Neural progenitor cell (in vitro differentiated cells): ENCODE measurements around the gene CCND2. TPM values are rescaled to one million over a fixed set of nuclear protein-coding genes. Genes with fewer than 3 reads are reported as not detected.

Experiments
- DNase-seq: peaks from one replicate; pipeline ENCODE4 v3.0.0-alpha.2; 2016; ENCODE audit warnings: low spot score
- H2AFZ ChIP-seq: fragments of 200-600 bp; sonication (generic); replicated peaks from 2 replicates; pipeline ENCODE4 v1.6.1; 2016; ENCODE audit warnings: antibody characterized with exemption
- H3F3A ChIP-seq: fragments of 200-600 bp; sonication (generic); 2 replicates; pipeline ENCODE4 v1.6.1; 2016; ENCODE audit warnings: antibody characterized with exemption, low read depth
- H3K27ac ChIP-seq: fragments of 200-600 bp; sonication (generic); 2 replicates; pipeline ENCODE4 v1.5.1; 2016; ENCODE audit warnings: mild to moderate bottlenecking
- H3K27me3 ChIP-seq: fragments of 200-600 bp; sonication (generic); 2 replicates; pipeline ENCODE4 v1.6.1; 2016; ENCODE audit warnings: mild to moderate bottlenecking, moderate library complexity
- H3K36me3 ChIP-seq: fragments of 200-600 bp; sonication (generic); 2 replicates; pipeline ENCODE4 v1.5.1; 2016
- H3K4me1 ChIP-seq: fragments of 200-600 bp; sonication (generic); 2 replicates; pipeline ENCODE4 v1.6.1; 2016; ENCODE audit warnings: mixed run types
- H3K4me2 ChIP-seq: fragments of 200-600 bp; sonication (generic); 2 replicates; pipeline ENCODE4 v1.6.1; 2016
- H3K4me3 ChIP-seq: fragments of 200-600 bp; sonication (generic); 2 replicates; pipeline ENCODE4 v1.5.1; 2016
- H3K79me2 ChIP-seq: fragments of 200-600 bp; sonication (generic); 2 replicates; pipeline ENCODE4 v1.6.1; 2016; ENCODE audit warnings: low read depth
- H3K9ac ChIP-seq: fragments of 200-600 bp; sonication (generic); 2 replicates; pipeline ENCODE4 v1.6.1; 2016
- H3K9me3 ChIP-seq: fragments of 200-600 bp; sonication (generic); 2 replicates; pipeline ENCODE4 v1.5.1; 2016; ENCODE audit warnings: low read depth
- H4K20me1 ChIP-seq: fragments of 200-600 bp; sonication (generic); 2 replicates; pipeline ENCODE4 v1.6.1; 2016; ENCODE audit warnings: low read depth
- H3K27ac Mint-ChIP-seq: 3 replicates; pipeline ENCODE4 v1.8.0; 2021; ENCODE audit warnings: mixed read lengths
- H3K27me3 Mint-ChIP-seq: 2 replicates; pipeline ENCODE4 v1.8.0; 2022; ENCODE audit warnings: low read depth, mild to moderate bottlenecking, inconsistent platforms, moderate library complexity, mixed read lengths; ENCODE audit not compliant: insufficient read depth
- H3K36me3 Mint-ChIP-seq: 3 replicates; pipeline ENCODE4 v1.8.0; 2021; ENCODE audit warnings: mixed read lengths
- H3K4me1 Mint-ChIP-seq: 3 replicates; pipeline ENCODE4 v1.8.0; 2021; ENCODE audit warnings: mixed read lengths
- H3K4me3 Mint-ChIP-seq: 3 replicates; pipeline ENCODE4 v1.8.0; 2021; ENCODE audit warnings: mild to moderate bottlenecking, moderate library complexity, mixed read lengths
- H3K9me3 Mint-ChIP-seq: 3 replicates; pipeline ENCODE4 v1.8.0; 2020; ENCODE audit warnings: mixed read lengths
- EZH2 ChIP-seq: fragments of 200-600 bp; sonication (generic); IDR thresholded peaks from 2 replicates; pipeline ENCODE4 v1.6.1; 2017; ENCODE audit warnings: antibody characterized with exemption, mild to moderate bottlenecking, moderate library complexity
- EZH2phosphoT487 ChIP-seq: fragments of 200-600 bp; sonication (generic); IDR thresholded peaks from 2 replicates; pipeline ENCODE4 v1.6.1; 2017; ENCODE audit warnings: antibody characterized with exemption
- total RNA-seq: library from RNA; depleted of rRNA; stranded (reverse); fragments of >200 nt; gene quantifications from 2 replicates; pipeline ENCODE4 v1.2.3, GENCODE V29; 2015; ENCODE audit warnings: low replicate concordance
- TF ChIP-seq, protein P1 (sequence below): fragments of 200-600 bp; sonication (generic); IDR thresholded peaks from 2 replicates; pipeline ENCODE4 v1.5.1; 2017; ENCODE audit warnings: antibody characterized with exemption, mild to moderate bottlenecking

Gene CCND2
- total RNA-seq, 1 donor from 2014 or later: 95.8 TPM

DNA sequence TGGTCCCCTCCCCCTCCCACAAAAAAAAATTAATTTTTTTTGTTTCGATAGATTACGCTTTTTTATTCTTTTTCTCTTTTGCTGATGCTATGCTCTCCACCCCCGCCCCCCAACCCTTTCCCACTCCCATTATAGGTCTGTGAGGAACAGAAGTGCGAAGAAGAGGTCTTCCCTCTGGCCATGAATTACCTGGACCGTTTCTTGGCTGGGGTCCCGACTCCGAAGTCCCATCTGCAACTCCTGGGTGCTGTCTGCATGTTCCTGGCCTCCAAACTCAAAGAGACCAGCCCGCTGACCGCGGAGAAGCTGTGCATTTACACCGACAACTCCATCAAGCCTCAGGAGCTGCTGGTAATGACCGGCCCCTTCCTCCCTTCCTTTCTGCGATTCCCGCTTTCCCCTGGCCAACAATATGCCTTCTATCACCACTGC, 2.3 kb downstream of the CCND2 start:
- Mint-ChIP-seq H3K4me1 (peaks cover 61% of the 10 kb centered on the region), H3K27me3 (peaks cover 13% of the 10 kb centered on the region), H3K9me3 (no peaks in the 10 kb centered on the region), H3K4me3 (peak overlapping the region; percentile 97), H3K36me3 (peaks cover 41% of the 10 kb centered on the region), H3K27ac (peak overlapping the region; percentile 97)
- H3K27me3 ChIP-seq: peaks cover 57% of the 10 kb centered on the region
- H3K4me1 ChIP-seq: peaks cover 18% of the 10 kb centered on the region
- no peak for TF ChIP-seq EZH2
- TF ChIP-seq, protein P1, sequence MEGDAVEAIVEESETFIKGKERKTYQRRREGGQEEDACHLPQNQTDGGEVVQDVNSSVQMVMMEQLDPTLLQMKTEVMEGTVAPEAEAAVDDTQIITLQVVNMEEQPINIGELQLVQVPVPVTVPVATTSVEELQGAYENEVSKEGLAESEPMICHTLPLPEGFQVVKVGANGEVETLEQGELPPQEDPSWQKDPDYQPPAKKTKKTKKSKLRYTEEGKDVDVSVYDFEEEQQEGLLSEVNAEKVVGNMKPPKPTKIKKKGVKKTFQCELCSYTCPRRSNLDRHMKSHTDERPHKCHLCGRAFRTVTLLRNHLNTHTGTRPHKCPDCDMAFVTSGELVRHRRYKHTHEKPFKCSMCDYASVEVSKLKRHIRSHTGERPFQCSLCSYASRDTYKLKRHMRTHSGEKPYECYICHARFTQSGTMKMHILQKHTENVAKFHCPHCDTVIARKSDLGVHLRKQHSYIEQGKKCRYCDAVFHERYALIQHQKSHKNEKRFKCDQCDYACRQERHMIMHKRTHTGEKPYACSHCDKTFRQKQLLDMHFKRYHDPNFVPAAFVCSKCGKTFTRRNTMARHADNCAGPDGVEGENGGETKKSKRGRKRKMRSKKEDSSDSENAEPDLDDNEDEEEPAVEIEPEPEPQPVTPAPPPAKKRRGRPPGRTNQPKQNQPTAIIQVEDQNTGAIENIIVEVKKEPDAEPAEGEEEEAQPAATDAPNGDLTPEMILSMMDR: no peak
- no peaks in the 10 kb centered on the region for H3K9me3 ChIP-seq
- H3K27ac ChIP-seq: no peak overlapping the region
- H3K36me3 ChIP-seq: peaks cover 7% of the 10 kb centered on the region
- H3K79me2 ChIP-seq: peaks cover 51% of the 10 kb centered on the region
- H3F3A ChIP-seq: peaks cover 27% of the 10 kb centered on the region
- no peak overlapping the region for H3K9ac ChIP-seq
- DNase-seq: peak; percentile 19
- peak overlapping the region; percentile 82 for H3K4me3 ChIP-seq
- H4K20me1 ChIP-seq: peaks cover 53% of the 10 kb centered on the region
- H3K4me2 ChIP-seq: peak overlapping the region; percentile 80
- H2AFZ ChIP-seq: no peak overlapping the region

DNA sequence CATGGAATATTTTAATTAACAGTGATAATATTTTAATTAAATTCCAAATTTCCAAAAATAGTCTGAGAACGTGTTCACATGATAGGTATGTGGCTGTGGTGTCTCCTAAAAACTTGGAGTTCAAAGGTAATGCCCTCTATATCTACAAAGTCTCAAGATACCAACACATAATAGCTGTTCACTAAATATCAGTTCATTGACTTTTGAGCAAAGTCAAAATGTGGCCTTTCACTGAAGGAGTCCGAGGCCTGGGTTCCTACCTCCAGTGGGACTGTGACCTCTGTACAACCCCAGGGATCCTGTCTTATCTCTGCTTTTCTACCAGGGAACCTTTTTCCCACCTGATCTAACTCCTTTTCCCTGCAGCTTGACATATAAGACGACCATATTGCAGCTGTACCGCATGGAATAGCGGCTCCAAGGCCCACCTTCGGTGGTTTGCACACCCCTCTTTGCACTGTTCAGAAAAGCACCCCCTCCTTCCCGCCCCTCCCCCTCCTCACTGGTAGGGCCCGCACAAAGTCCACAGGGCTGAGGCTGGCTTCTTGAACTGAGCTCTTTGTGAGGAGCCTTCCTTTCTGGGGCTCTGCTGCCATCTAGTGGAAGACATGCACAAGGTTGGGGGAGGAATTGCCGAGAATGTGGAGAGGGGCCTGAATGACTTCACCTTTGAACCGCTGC, 3.1 kb downstream of the CCND2 start:
- TF ChIP-seq EZH2phosphoT487 (no peak), EZH2 (no peak)
- TF ChIP-seq, protein P1: peak; percentile 95
- peaks cover 61% of the 10 kb centered on the region for H3K4me1 Mint-ChIP-seq
- peak overlapping the region; percentile 39 for H3K27ac Mint-ChIP-seq
- Histone ChIP-seq H2AFZ (no peak overlapping the region), H4K20me1 (peaks cover 60% of the 10 kb centered on the region), H3F3A (peaks cover 19% of the 10 kb centered on the region), H3K4me2 (peak overlapping the region; percentile 80), H3K4me3 (peak overlapping the region; percentile 82), H3K27me3 (peaks cover 50% of the 10 kb centered on the region), H3K9me3 (no peaks in the 10 kb centered on the region), H3K36me3 (peaks cover 7% of the 10 kb centered on the region), H3K9ac (no peak overlapping the region), H3K4me1 (peaks cover 18% of the 10 kb centered on the region), H3K79me2 (peaks cover 51% of the 10 kb centered on the region), H3K27ac (no peak overlapping the region)
- peaks cover 12% of the 10 kb centered on the region for H3K27me3 Mint-ChIP-seq
- peaks cover 45% of the 10 kb centered on the region for H3K36me3 Mint-ChIP-seq
- H3K9me3 Mint-ChIP-seq: no peaks in the 10 kb centered on the region
- DNase-seq: peak; percentile 95
- peak overlapping the region; percentile 97 for H3K4me3 Mint-ChIP-seq

DNA sequence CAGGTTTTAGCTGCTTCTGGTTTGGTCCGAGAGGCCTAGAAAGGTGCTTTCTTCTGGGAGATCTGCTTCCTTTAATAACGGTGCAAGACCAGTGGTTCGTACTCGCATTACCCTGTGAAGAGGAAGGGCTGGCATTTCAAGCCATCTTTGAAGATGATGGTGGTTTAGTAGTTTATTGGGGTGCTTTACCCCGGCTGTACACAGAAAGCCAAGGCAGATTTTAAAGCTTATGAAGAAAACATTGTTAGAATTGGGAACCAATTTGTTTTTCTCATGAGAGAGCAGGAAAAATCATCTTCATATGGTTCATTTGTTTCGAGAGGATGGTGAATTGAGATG, 3.6 kb downstream of the CCND2 start:
- peaks cover 7% of the 10 kb centered on the region for H3K36me3 ChIP-seq
- H3K4me3 ChIP-seq: no peak overlapping the region
- Mint-ChIP-seq H3K9me3 (no peaks in the 10 kb centered on the region), H3K27me3 (peaks cover 14% of the 10 kb centered on the region), H3K27ac (peak overlapping the region; percentile 39), H3K4me3 (peak overlapping the region; percentile 97), H3K4me1 (peaks cover 63% of the 10 kb centered on the region), H3K36me3 (peaks cover 47% of the 10 kb centered on the region)
- no peak overlapping the region for H3K9ac ChIP-seq
- no peak overlapping the region for H2AFZ ChIP-seq
- peaks cover 18% of the 10 kb centered on the region for H3K4me1 ChIP-seq
- no peaks in the 10 kb centered on the region for H3K9me3 ChIP-seq
- H3K79me2 ChIP-seq: peaks cover 51% of the 10 kb centered on the region
- no peak overlapping the region for H3K27ac ChIP-seq
- peak overlapping the region; percentile 32 for H3K4me2 ChIP-seq
- H3K27me3 ChIP-seq: peaks cover 46% of the 10 kb centered on the region
- no peak for DNase-seq
- peaks cover 18% of the 10 kb centered on the region for H3F3A ChIP-seq
- TF ChIP-seq EZH2: no peak
- no peak for TF ChIP-seq EZH2phosphoT487
- TF ChIP-seq, protein P1: no peak
- H4K20me1 ChIP-seq: peaks cover 64% of the 10 kb centered on the region
